H1 (cell line): ENCODE data around the gene CAMSAP1. TPM values are rescaled to one million over a fixed set of nuclear protein-coding genes. Genes with fewer than 3 reads are reported as not detected.

Experiments
- EZH2 ChIP-seq: fragments of 200-600 bp; sonication (generic); IDR thresholded peaks from 2 replicates; pipeline ENCODE4 v1.7.1; 2012; ENCODE audit warnings: low read depth, mild to moderate bottlenecking, moderate library complexity, low read length, inconsistent platforms; ENCODE audit not compliant: severe bottlenecking
- FOSL1 ChIP-seq: IDR thresholded peaks from 2 replicates; pipeline ENCODE4 v1.6.1; 2011; ENCODE audit warnings: mild to moderate bottlenecking, low read depth, low read length, moderate library complexity; ENCODE audit not compliant: insufficient read depth
- POU5F1 ChIP-seq: IDR thresholded peaks from 2 replicates; pipeline ENCODE4 v1.6.1; 2011; ENCODE audit warnings: low read depth, mild to moderate bottlenecking, low read length, moderate library complexity
- SAP30 ChIP-seq: fragments of 300-600 bp; sonication (generic); IDR thresholded peaks from 2 replicates; pipeline ENCODE4 v1.7.1; 2012; ENCODE audit warnings: low read length, moderate library complexity, mild to moderate bottlenecking, inconsistent platforms; ENCODE audit not compliant: insufficient read depth, insufficient replicate concordance
- polyA plus RNA-seq, 7 experiments: library from polyadenylated mRNA; depleted of rRNA in 3 of 7; stranded (reverse) in 5 of 7; unstranded in 2 of 7; fragments of >200 nt in 5 of 7; fragments of 200-250 nt in 2 of 7; gene quantifications; 1 replicate in 5 of 7; 2 replicates in 1 of 7; 4 replicates in 1 of 7; pipeline versions ENCODE4 v1.2.1 to v1.2.3, GENCODE V29; 2011 to 2013; ENCODE audit warnings: missing spikeins in 2 of 7, mixed read lengths in 2 of 7
- total RNA-seq: library from RNA; stranded (reverse); fragmentation: NEBNext Ultra II Directional; extraction: Animal tissue kit (Norgen Biotek cat#: 25700); gene quantifications from 2 replicates; pipeline ENCODE4 v1.2.1, GENCODE V29; 2021

CAMSAP1 gene
- total and polyA plus RNA-seq, 2 of the 8 experiments (the other 6 are each of a cell fraction or from before 2014, with no cell fraction given) = 13.4 to 44.0 TPM

DNA sequence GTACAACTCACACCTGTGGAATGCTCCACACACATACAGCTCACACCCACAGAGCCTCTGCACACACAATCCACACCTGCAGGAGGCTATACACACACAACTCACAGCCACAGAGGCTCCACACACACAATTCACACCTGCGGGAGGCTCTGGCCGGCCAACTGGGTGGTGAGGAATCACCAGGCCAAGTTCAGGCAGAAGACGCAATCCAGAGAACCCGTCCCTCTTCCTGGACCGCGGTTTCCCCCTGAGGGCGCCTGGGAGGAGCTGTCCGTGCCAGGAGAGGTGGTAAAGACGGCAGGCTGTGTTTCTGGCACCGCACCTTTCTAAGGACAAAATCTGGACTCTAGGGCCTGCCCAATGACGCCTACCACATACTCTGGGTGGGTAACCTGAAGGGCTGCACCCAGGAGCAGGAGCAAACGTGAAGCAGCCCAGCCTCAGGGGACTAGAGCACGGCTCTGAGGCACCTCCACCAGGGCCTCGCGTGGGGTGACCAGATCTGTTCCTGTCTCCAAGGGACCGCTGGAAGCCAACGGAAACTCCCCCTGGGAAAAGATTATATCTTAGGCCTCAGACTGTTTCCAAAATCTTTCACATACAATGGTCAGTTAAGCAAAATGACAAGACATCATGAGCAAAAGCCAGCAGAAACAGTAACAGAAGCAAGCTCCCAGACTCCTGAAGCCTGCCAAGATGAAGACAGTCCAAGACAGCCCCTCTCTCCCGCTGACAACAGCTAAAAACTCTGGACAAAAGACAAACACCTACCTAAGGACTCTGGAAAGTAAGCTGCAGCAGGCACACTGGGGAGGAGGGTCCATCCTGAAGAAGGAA, 16.9 kb downstream of the CAMSAP1 start (continued):
- no peak for TF ChIP-seq POU5F1
- no peak for TF ChIP-seq EZH2
- no peak for TF ChIP-seq FOSL1
- TF ChIP-seq SAP30 = no peak
